ENCODE results near the gene INTS1.
"Not testable (repeated sequence)": the region's sequence is repeated elsewhere in the genome, so short reads cannot be mapped to it uniquely, and the experiment has no call there.

INTS1 gene

GRCh38 chr7:1445341-1445740 lies 58.8 kb downstream of the INTS1 start:
- no peaks in the 10 kb centered on the region for H3K4me1 ChIP-seq
- no peak for DNase-seq
- no peaks in the 10 kb centered on the region for H3K9me3 ChIP-seq
- H3K27me3 ChIP-seq, result peaks cover 13% of the 10 kb centered on the region
- no peak for TF ChIP-seq CTCF (IDR thresholded peaks at IDR 0.05; ENCODE audit: low read depth, low read length)
- H3K4me3 ChIP-seq (ENCODE audit: low read depth, low read length), result no peak overlapping the region
- no peaks in the 10 kb centered on the region for H3K36me3 ChIP-seq

GRCh38 chr7:1444925-1445322 lies 59.3 kb downstream of the INTS1 start:
- TF ChIP-seq CTCF (IDR thresholded peaks at IDR 0.05; ENCODE audit: low read depth, low read length), result no peak
- no peaks in the 10 kb centered on the region for H3K4me1 ChIP-seq
- no peaks in the 10 kb centered on the region for H3K36me3 ChIP-seq
- peaks cover 13% of the 10 kb centered on the region for H3K27me3 ChIP-seq
- no peak for DNase-seq
- no peaks in the 10 kb centered on the region for H3K9me3 ChIP-seq
- no peak overlapping the region for H3K4me3 ChIP-seq (ENCODE audit: low read depth, low read length)

- no peak for TF ChIP-seq CTCF (IDR thresholded peaks at IDR 0.05; ENCODE audit: low read depth, low read length)
- no peaks in the 10 kb centered on the region for H3K4me1 ChIP-seq
- H3K27me3 ChIP-seq, result peaks cover 13% of the 10 kb centered on the region
- DNase-seq, result no peak
- H3K4me3 ChIP-seq (ENCODE audit: low read depth, low read length), result no peak overlapping the region
- no peaks in the 10 kb centered on the region for H3K9me3 ChIP-seq
- H3K36me3 ChIP-seq, result no peaks in the 10 kb centered on the region
Observed at GRCh38 chr7:1444214-1444924, 59.8 kb downstream of the INTS1 start.

GRCh38 chr7:1443587-1444200 lies 60.5 kb downstream of the INTS1 start:
- not testable (repeated sequence) for H3K36me3 ChIP-seq; DNase-seq; H3K4me3 ChIP-seq (ENCODE audit: low read depth, low read length); H3K9me3 ChIP-seq; H3K4me1 ChIP-seq
- H3K27me3 ChIP-seq, result peaks cover 13% of the 10 kb centered on the region

GRCh38 chr7:1442355-1443124 lies 61.6 kb downstream of the INTS1 start:
- H3K27me3 ChIP-seq, result peaks cover 18% of the 10 kb centered on the region
- DNase-seq, result no peak
- H3K4me3 ChIP-seq (ENCODE audit: low read depth, low read length), result no peak overlapping the region
- no peaks in the 10 kb centered on the region for H3K36me3 ChIP-seq
- no peaks in the 10 kb centered on the region for H3K4me1 ChIP-seq
- no peak for TF ChIP-seq CTCF (IDR thresholded peaks at IDR 0.05; ENCODE audit: low read depth, low read length)
- no peaks in the 10 kb centered on the region for H3K9me3 ChIP-seq

- Histone ChIP-seq H3K36me3 (no peaks in the 10 kb centered on the region), H3K4me1 (no peaks in the 10 kb centered on the region), H3K4me3 (ENCODE audit: low read depth, low read length) (no peak overlapping the region), H3K27me3 (peaks cover 23% of the 10 kb centered on the region), H3K9me3 (no peaks in the 10 kb centered on the region)
- no peak for DNase-seq
- no peak for TF ChIP-seq CTCF (IDR thresholded peaks at IDR 0.05; ENCODE audit: low read depth, low read length)
Observed at GRCh38 chr7:1441615-1442354, 62.4 kb downstream of the INTS1 start.
